Kidney (tissue), 14 donors: Measurements from ENCODE around the gene NTRK2. TPM values are rescaled to one million over a fixed set of nuclear protein-coding genes. Genes with fewer than 3 reads are reported as not detected.

Source experiments
- DNase-seq, 5 donors: peaks; one replicate each; pipeline ENCODE4 v3.0.0-alpha.2; 2013 to 2020
- FAIRE-seq: peaks from 2 replicates; lab custom pipeline; 2012; peaks lifted over from hg19 to GRCh38; lab: Jason Lieb, UNC
- H3K27ac ChIP-seq, 2 donors: one replicate each; pipeline ENCODE4 v1.7.0; 2013; ENCODE audit warnings: low read depth in 2 of 2, low read length in 2 of 2, inconsistent platforms in 1 of 2
- H3K27me3 ChIP-seq: one replicate; pipeline ENCODE4 v1.7.1; 2013; ENCODE audit warnings: low read length, inconsistent platforms; ENCODE audit not compliant: control insufficient read depth, insufficient read depth
- H3K36me3 ChIP-seq, 3 donors: one replicate each; pipeline versions ENCODE4 v1.7.0 to v1.7.1; 2013; ENCODE audit warnings: low read length in 3 of 3, control low read depth in 1 of 3, inconsistent platforms in 1 of 3; ENCODE audit not compliant: insufficient read depth in 3 of 3, control insufficient read depth in 2 of 3
- H3K4me1 ChIP-seq, 3 donors: one replicate each; pipeline versions ENCODE4 v1.7.0 to v1.7.1; 2013; ENCODE audit warnings: low read length in 3 of 3, inconsistent platforms in 1 of 3, low read depth in 1 of 3; ENCODE audit not compliant: control insufficient read depth in 2 of 3, insufficient read depth in 2 of 3
- H3K4me3 ChIP-seq, 3 donors: one replicate each; pipeline versions ENCODE4 v1.7.0 to v1.8.1; 2013; ENCODE audit warnings: low read length in 3 of 3, control low read depth in 1 of 3, inconsistent platforms in 1 of 3
- H3K9ac ChIP-seq, 3 donors: one replicate each; pipeline versions ENCODE4 v1.7.0 to v1.7.1; 2013; ENCODE audit warnings: low read length in 3 of 3, control low read depth in 1 of 3, inconsistent platforms in 1 of 3
- H3K9me3 ChIP-seq, 3 donors: one replicate each; pipeline versions ENCODE4 v1.7.0 to v1.7.1; 2013; ENCODE audit warnings: low read length in 3 of 3, control low read depth in 1 of 3, inconsistent platforms in 1 of 3; ENCODE audit not compliant: control insufficient read depth in 2 of 3, insufficient read depth in 1 of 3
- CTCF ChIP-seq: IDR thresholded peaks from 3 replicates; pipeline ENCODE4 v1.5.1; 2012; ENCODE audit warnings: mild to moderate bottlenecking, moderate library complexity, borderline replicate concordance; ENCODE audit not compliant: insufficient read depth; ENCODE audit errors: extremely low read depth
- intact Hi-C: fragments of 100-400 bp; cut with DNase I; formaldehyde crosslinking; loops from one replicate; pipeline ENCODE4 v1.11.1; 2022
- polyA plus RNA-seq: library from polyadenylated mRNA; stranded (reverse); fragments of 350-450 nt; fragmentation: Illumina TruSeq; extraction: RNeasy Lipid Tissue Mini Kit (QIAGEN cat#74804); gene quantifications from one replicate; pipeline ENCODE4 v1.2.3, GENCODE V29; 2014; ENCODE audit warnings: low read depth, low replicate concordance; ENCODE audit not compliant: insufficient read depth
- total RNA-seq: library from RNA; stranded (reverse); fragmentation: NEBNext Ultra II Directional; extraction: Animal tissue kit (Norgen Biotek cat#: 25700); gene quantifications from one replicate; pipeline ENCODE4 v1.2.1, GENCODE V29; 2021
- donor health status: control.
- donor health status: control.
- donor health status: control.
- donor health status: control.
- donor health status: control.
- donor health status: DM: yes; HTN: yes; CAD: no.
- donor health status: Normal renal cell carcinoma (clear cell type).

Gene NTRK2
- total and polyA plus RNA-seq, 2 donors from 2014 or later: 20.0 to 41.2 TPM

DNA sequence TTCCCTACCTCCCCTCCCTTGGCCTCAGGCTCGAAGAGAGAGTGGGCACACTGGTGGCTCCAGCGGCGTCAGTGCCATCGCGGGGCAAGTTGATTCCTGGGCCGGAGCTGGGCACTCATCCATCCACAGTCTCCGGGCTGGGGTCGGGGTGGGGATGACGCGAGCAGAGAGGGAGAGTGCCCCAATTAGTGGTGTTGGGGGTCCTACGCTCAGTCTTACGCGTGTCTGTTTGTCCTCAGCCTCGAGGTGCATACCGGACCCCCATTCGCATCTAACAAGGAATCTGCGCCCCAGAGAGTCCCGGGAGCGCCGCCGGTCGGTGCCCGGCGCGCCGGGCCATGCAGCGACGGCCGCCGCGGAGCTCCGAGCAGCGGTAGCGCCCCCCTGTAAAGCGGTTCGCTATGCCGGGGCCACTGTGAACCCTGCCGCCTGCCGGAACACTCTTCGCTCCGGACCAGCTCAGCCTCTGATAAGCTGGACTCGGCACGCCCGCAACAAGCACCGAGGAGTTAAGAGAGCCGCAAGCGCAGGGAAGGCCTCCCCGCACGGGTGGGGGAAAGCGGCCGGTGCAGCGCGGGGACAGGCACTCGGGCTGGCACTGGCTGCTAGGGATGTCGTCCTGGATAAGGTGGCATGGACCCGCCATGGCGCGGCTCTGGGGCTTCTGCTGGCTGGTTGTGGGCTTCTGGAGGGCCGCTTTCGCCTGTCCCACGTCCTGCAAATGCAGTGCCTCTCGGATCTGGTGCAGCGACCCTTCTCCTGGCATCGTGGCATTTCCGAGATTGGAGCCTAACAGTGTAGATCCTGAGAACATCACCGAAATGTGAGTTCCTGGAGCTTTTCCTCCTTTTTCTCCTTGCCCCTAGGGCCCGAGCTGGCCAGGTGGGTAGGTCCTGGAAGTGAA lies 861 bp downstream of the NTRK2 start:
- TF ChIP-seq CTCF: no peak
- H3K4me1 ChIP-seq: peaks cover 7 to 18% (median 7%) of the 10 kb centered on the region in 3 donors
- FAIRE-seq (no peak), DNase-seq (peak; percentile 55 to 74 (median 64))
- H3K36me3 ChIP-seq: no peaks in the 10 kb centered on the region
- H3K4me3 ChIP-seq: peak overlapping the region; percentile 63 to 78 (median 67)
- no peaks in the 10 kb centered on the region for H3K27me3 ChIP-seq
- H3K9ac ChIP-seq: peak overlapping the region; percentile 5 to 65 (median 42)
- intact Hi-C loops: no loop called here
- H3K9me3 ChIP-seq: no peaks in the 10 kb centered on the region
- H3K27ac ChIP-seq: peak overlapping the region; percentile 32 to 52

DNA sequence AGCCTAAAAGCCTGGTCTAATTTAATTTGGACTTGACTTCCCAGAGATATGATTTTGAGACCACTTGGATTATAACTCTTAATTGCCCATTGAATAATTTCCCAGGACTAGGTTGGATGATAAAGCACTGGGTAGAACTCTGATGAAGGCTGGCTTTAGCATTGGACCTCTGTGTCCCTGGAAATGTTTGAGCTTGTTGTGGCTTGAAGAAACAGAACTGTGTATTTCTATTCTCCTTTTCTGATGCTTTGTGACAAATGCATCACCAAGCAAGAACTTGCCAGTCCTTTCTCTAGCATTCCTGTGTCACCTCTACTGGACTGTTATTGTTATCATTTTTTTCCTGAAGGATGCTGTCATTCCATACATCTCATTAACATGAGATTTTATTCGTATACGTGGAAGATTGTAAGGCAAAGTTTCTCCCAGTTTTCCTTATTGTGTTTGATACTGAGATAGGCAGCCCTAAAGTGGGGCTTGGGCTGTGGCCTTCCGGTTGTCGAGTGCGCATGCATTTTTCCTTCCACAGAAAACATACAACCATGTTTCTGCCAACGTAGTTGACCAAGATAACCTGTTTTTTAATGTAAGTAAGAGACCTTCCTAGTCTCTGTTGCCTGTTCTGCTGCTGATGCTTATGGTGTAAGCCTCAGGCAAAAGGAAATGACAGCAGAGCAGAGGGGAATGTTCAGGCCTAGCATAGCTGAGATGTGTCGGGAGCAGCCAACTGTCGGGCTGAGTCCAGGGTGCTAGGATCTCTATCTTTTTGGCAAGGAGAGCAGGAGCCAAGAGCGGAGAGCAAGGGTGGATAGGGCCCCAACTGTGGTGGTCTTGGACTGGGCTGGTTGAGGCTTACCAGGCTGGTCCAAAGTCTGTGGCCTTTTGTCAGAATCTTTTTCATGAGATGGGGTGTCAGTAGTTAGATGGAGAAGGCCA lies 2.3 kb downstream of the NTRK2 start:
- TF ChIP-seq CTCF: no peak
- H3K27ac ChIP-seq: peak overlapping the region in 1 of 2 donors; percentile 26
- intact Hi-C loops: no loop called here
- DNase-seq: peak in 4 of 5 donors; percentile 24 to 68 (median 44)
- H3K4me3 ChIP-seq: peak overlapping the region; percentile 7 to 78 (median 54)
- peak overlapping the region in 2 of 3 donors; percentile 31 to 65 for H3K9ac ChIP-seq
- peaks cover 7 to 18% (median 7%) of the 10 kb centered on the region in 3 donors for H3K4me1 ChIP-seq
- FAIRE-seq: no peak
- no peaks in the 10 kb centered on the region for H3K27me3 ChIP-seq
- H3K36me3 ChIP-seq: no peaks in the 10 kb centered on the region
- no peaks in the 10 kb centered on the region for H3K9me3 ChIP-seq

GRCh38 chr9:84673806-84674205 lies 4.3 kb downstream of the NTRK2 start:
- H3K4me3 ChIP-seq: peak overlapping the region in 2 of 3 donors; percentile 4 to 48
- H3K9me3 ChIP-seq: no peaks in the 10 kb centered on the region
- H3K36me3 ChIP-seq: no peaks in the 10 kb centered on the region
- H3K4me1 ChIP-seq: peaks cover 7 to 10% (median 7%) of the 10 kb centered on the region in 3 donors
- no peak overlapping the region for H3K27ac ChIP-seq
- intact Hi-C loops: no loop called here
- FAIRE-seq (no peak), DNase-seq (no peak)
- H3K27me3 ChIP-seq: no peaks in the 10 kb centered on the region
- no peak for TF ChIP-seq CTCF
- no peak overlapping the region for H3K9ac ChIP-seq
